Neutrophil (primary cell): ENCODE measurements around the gene ASAP3.

ENCODE experiments used
- H3K27ac ChIP-seq: fragments of 200-600 bp; sonication (generic); 2 replicates; pipeline ENCODE4 v1.5.1; 2016; ENCODE audit warnings: mild to moderate bottlenecking, moderate library complexity
- H3K27me3 ChIP-seq: fragments of 200-600 bp; sonication (generic); 2 replicates; pipeline ENCODE4 v1.6.0; 2016; ENCODE audit warnings: mild to moderate bottlenecking
- H3K36me3 ChIP-seq: fragments of 200-600 bp; sonication (generic); 2 replicates; pipeline ENCODE4 v1.5.1; 2017
- H3K4me1 ChIP-seq, 2 experiments: fragments of 200-600 bp in 1 of 2; sonication (generic) in 1 of 2; 1 replicate in 1 of 2; 2 replicates in 1 of 2; pipeline versions ENCODE4 v1.5.1 to v1.6.1; 2013 to 2016; ENCODE audit warnings: low read depth in 1 of 2, low read length in 1 of 2, mild to moderate bottlenecking in 1 of 2, moderate library complexity in 1 of 2; ENCODE audit not compliant: control insufficient read depth in 1 of 2, insufficient read depth in 1 of 2
- H3K4me3 ChIP-seq, 2 experiments: fragments of 200-600 bp in 1 of 2; sonication (generic) in 1 of 2; 1 replicate in 1 of 2; 2 replicates in 1 of 2; pipeline ENCODE4 v1.5.1; 2013 to 2016; ENCODE audit warnings: low read depth in 1 of 2, low read length in 1 of 2, mild to moderate bottlenecking in 1 of 2, moderate library complexity in 1 of 2
- H3K9me3 ChIP-seq: fragments of 200-600 bp; sonication (generic); 2 replicates; pipeline ENCODE4 v1.5.1; 2016
- CTCF ChIP-seq: fragments of 200-600 bp; sonication (generic); IDR thresholded peaks from 2 replicates; pipeline ENCODE4 v1.5.1; 2016; ENCODE audit warnings: antibody characterized with exemption

ASAP3 gene

GRCh38 chr1:23453455-23454000, 30.5 kb downstream of the ASAP3 start:
- Histone ChIP-seq H3K9me3 (no peaks in the 10 kb centered on the region), H3K4me3 (no peak overlapping the region), H3K4me1 (no peaks in the 10 kb centered on the region), H3K27me3 (peaks cover 31% of the 10 kb centered on the region), H3K36me3 (no peaks in the 10 kb centered on the region), H3K27ac (no peak overlapping the region)
- TF ChIP-seq CTCF = no peak

GRCh38 chr1:23452011-23452411, 32.0 kb downstream of the ASAP3 start:
- no peaks in the 10 kb centered on the region for H3K9me3 ChIP-seq
- peaks cover 31% of the 10 kb centered on the region for H3K27me3 ChIP-seq
- H3K4me3 ChIP-seq = no peak overlapping the region
- H3K36me3 ChIP-seq = no peaks in the 10 kb centered on the region
- H3K4me1 ChIP-seq = no peaks in the 10 kb centered on the region
- no peak for TF ChIP-seq CTCF
- H3K27ac ChIP-seq = no peak overlapping the region

- H3K4me1 ChIP-seq = no peaks in the 10 kb centered on the region
- H3K9me3 ChIP-seq = no peaks in the 10 kb centered on the region
- H3K27me3 ChIP-seq = peaks cover 26% of the 10 kb centered on the region
- H3K36me3 ChIP-seq = no peaks in the 10 kb centered on the region
- H3K4me3 ChIP-seq = no peak overlapping the region
- no peak for TF ChIP-seq CTCF
- H3K27ac ChIP-seq = no peak overlapping the region
Measured at GRCh38 chr1:23451441-23451840, 32.5 kb downstream of the ASAP3 start.

- H3K9me3 ChIP-seq = no peaks in the 10 kb centered on the region
- no peaks in the 10 kb centered on the region for H3K4me1 ChIP-seq
- H3K27ac ChIP-seq = no peak overlapping the region
- no peaks in the 10 kb centered on the region for H3K36me3 ChIP-seq
- peaks cover 23% of the 10 kb centered on the region for H3K27me3 ChIP-seq
- no peak overlapping the region for H3K4me3 ChIP-seq
- no peak for TF ChIP-seq CTCF
Measured at GRCh38 chr1:23450894-23451293, 33.1 kb downstream of the ASAP3 start.

GRCh38 chr1:23449958-23450357, 34.0 kb downstream of the ASAP3 start:
- TF ChIP-seq CTCF = no peak
- Histone ChIP-seq H3K27me3 (peaks cover 20% of the 10 kb centered on the region), H3K27ac (no peak overlapping the region), H3K4me1 (no peaks in the 10 kb centered on the region), H3K36me3 (no peaks in the 10 kb centered on the region), H3K9me3 (no peaks in the 10 kb centered on the region), H3K4me3 (no peak overlapping the region)

GRCh38 chr1:23449306-23449705, 34.7 kb downstream of the ASAP3 start:
- no peak overlapping the region for H3K27ac ChIP-seq
- peaks cover 14% of the 10 kb centered on the region for H3K27me3 ChIP-seq
- no peaks in the 10 kb centered on the region for H3K4me1 ChIP-seq
- H3K9me3 ChIP-seq = no peaks in the 10 kb centered on the region
- TF ChIP-seq CTCF = no peak
- H3K36me3 ChIP-seq = no peaks in the 10 kb centered on the region
- H3K4me3 ChIP-seq = no peak overlapping the region
